ENCODE measurements around the gene UST.
A peak's percentile ranks its signal among the peaks of the same experiment; 100 is the strongest.

The UST gene

DNA sequence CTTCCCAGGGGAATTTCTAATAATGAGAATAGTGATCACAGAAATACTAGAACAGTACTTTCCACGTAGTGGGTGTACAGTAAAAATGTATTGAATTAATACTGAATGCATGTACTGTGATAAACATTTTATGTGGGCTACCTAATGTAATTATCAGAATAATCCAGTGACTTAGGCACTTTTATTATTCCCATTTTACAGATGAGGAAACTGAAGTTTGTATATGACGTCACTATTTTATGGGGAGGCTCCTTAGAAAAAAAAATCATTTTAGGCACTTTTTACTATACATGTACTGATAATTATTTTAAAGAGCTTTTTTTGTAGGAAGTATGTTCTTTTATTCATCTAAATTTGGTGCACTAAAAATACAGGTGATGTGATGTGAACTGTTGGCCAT lies 295.1 kb downstream of the UST start:
- no peak for TF ChIP-seq EZH2phosphoT487 (conservative IDR thresholded peaks at IDR 0.05; ENCODE audit: low read length)
- TF ChIP-seq, protein P1, sequence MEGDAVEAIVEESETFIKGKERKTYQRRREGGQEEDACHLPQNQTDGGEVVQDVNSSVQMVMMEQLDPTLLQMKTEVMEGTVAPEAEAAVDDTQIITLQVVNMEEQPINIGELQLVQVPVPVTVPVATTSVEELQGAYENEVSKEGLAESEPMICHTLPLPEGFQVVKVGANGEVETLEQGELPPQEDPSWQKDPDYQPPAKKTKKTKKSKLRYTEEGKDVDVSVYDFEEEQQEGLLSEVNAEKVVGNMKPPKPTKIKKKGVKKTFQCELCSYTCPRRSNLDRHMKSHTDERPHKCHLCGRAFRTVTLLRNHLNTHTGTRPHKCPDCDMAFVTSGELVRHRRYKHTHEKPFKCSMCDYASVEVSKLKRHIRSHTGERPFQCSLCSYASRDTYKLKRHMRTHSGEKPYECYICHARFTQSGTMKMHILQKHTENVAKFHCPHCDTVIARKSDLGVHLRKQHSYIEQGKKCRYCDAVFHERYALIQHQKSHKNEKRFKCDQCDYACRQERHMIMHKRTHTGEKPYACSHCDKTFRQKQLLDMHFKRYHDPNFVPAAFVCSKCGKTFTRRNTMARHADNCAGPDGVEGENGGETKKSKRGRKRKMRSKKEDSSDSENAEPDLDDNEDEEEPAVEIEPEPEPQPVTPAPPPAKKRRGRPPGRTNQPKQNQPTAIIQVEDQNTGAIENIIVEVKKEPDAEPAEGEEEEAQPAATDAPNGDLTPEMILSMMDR (IDR thresholded peaks at IDR 0.05; ENCODE audit: insufficient read depth, low read length, poor library complexity, severe bottlenecking), result no peak
- Histone ChIP-seq H3K36me3 (ENCODE audit: low read length) (no peaks in the 10 kb centered on the region), H3K9me3 (ENCODE audit: insufficient read depth, low read length) (no peaks in the 10 kb centered on the region), H3K4me2 (ENCODE audit: low read depth, low read length, poor library complexity, severe bottlenecking) (no peak overlapping the region), H3K9ac (ENCODE audit: low read length) (no peak overlapping the region), H3K9me2 (replicated peaks; ENCODE audit: insufficient read depth, low read length) (no peaks in the 10 kb centered on the region), H3K79me2 (ENCODE audit: insufficient read depth, low read length) (no peaks in the 10 kb centered on the region), H3K4me3 (ENCODE audit: insufficient read depth, low read length, poor library complexity, severe bottlenecking) (no peak overlapping the region), H3K27ac (ENCODE audit: low read depth, low read length) (no peak overlapping the region), H3F3A (ENCODE audit: insufficient read depth) (no peaks in the 10 kb centered on the region), H3K27me3 (ENCODE audit: low read length) (no peaks in the 10 kb centered on the region), H2AFZ (ENCODE audit: low read depth, low read length, severe bottlenecking) (no peak overlapping the region), H4K20me1 (ENCODE audit: low read depth, low read length) (no peaks in the 10 kb centered on the region)

DNA sequence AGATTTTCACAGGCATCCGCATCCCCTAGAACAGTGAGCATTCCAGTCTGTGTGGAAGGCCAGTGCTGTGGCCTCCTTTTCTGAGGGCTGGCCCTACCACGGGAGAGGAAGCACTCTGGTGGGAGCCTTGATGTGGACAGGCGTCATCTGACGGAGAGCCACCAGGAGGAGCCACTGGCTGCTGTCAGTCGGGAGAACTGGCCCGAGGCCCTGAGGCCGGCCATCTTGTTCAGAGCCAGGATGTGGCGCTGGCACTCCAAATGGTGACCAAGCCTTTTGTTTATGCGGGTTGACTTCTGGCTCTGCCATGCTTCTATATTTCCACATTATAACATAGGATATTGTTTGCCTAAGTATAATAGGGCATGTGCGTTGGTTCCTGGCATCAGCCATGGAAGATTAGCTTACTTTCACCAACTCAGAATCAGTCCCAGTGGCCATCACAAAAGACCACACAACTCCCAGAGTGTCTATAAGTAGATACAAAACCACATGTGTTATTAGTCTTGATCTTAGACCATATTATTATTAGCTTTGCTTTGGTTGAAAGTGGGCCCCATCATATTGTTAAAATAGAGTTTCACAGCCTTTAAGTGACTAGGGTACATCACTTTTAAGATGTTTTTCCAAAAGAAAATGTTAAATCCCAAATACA lies 296.8 kb downstream of the UST start:
- Histone ChIP-seq H3K9me3 (ENCODE audit: insufficient read depth, low read length) (no peaks in the 10 kb centered on the region), H3K4me2 (ENCODE audit: low read depth, low read length, poor library complexity, severe bottlenecking) (no peak overlapping the region), H2AFZ (ENCODE audit: low read depth, low read length, severe bottlenecking) (peak overlapping the region; percentile 47), H3K4me3 (ENCODE audit: insufficient read depth, low read length, poor library complexity, severe bottlenecking) (no peak overlapping the region), H3K9ac (ENCODE audit: low read length) (no peak overlapping the region), H3K9me2 (replicated peaks; ENCODE audit: insufficient read depth, low read length) (no peaks in the 10 kb centered on the region), H3K27ac (ENCODE audit: low read depth, low read length) (no peak overlapping the region), H3K36me3 (ENCODE audit: low read length) (no peaks in the 10 kb centered on the region), H4K20me1 (ENCODE audit: low read depth, low read length) (no peaks in the 10 kb centered on the region), H3K27me3 (ENCODE audit: low read length) (no peaks in the 10 kb centered on the region), H3F3A (ENCODE audit: insufficient read depth) (no peaks in the 10 kb centered on the region), H3K79me2 (ENCODE audit: insufficient read depth, low read length) (no peaks in the 10 kb centered on the region)
- TF ChIP-seq, protein P1 (IDR thresholded peaks at IDR 0.05; ENCODE audit: insufficient read depth, low read length, poor library complexity, severe bottlenecking), result no peak
- no peak for TF ChIP-seq EZH2phosphoT487 (conservative IDR thresholded peaks at IDR 0.05; ENCODE audit: low read length)

DNA sequence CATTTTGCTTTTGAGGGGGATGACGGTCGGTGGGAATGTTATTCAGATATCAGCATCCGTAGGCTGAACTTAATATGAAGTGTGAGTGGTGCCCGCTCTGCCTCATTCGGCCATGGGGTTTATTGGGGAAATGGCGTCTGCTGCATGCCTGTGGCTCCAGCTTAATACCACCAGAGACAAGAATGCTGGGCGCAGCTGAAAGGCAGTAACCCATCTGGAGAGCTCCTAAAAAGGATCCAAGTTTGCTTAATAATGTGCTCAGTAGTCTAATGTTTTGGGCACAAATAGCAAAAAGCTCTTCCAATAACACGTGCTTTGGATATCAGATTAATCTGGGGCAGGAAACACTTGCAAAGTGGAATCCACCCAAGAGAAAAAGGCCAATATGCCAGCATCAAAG lies 297.7 kb downstream of the UST start:
- H3K9me3 ChIP-seq (ENCODE audit: insufficient read depth, low read length), result no peaks in the 10 kb centered on the region
- no peaks in the 10 kb centered on the region for H3F3A ChIP-seq (ENCODE audit: insufficient read depth)
- no peaks in the 10 kb centered on the region for H3K9me2 ChIP-seq (replicated peaks; ENCODE audit: insufficient read depth, low read length)
- no peak overlapping the region for H2AFZ ChIP-seq (ENCODE audit: low read depth, low read length, severe bottlenecking)
- no peak overlapping the region for H3K4me3 ChIP-seq (ENCODE audit: insufficient read depth, low read length, poor library complexity, severe bottlenecking)
- H3K79me2 ChIP-seq (ENCODE audit: insufficient read depth, low read length), result no peaks in the 10 kb centered on the region
- no peaks in the 10 kb centered on the region for H3K36me3 ChIP-seq (ENCODE audit: low read length)
- no peaks in the 10 kb centered on the region for H3K27me3 ChIP-seq (ENCODE audit: low read length)
- H3K4me2 ChIP-seq (ENCODE audit: low read depth, low read length, poor library complexity, severe bottlenecking), result no peak overlapping the region
- TF ChIP-seq, protein P1 (IDR thresholded peaks at IDR 0.05; ENCODE audit: insufficient read depth, low read length, poor library complexity, severe bottlenecking), result no peak
- no peak for TF ChIP-seq EZH2phosphoT487 (conservative IDR thresholded peaks at IDR 0.05; ENCODE audit: low read length)
- no peak overlapping the region for H3K27ac ChIP-seq (ENCODE audit: low read depth, low read length)
- H4K20me1 ChIP-seq (ENCODE audit: low read depth, low read length), result no peaks in the 10 kb centered on the region
- H3K9ac ChIP-seq (ENCODE audit: low read length), result no peak overlapping the region

All from SU-DHL-6 (cell line).